ENCODE results near the gene PRR11. TPM values are rescaled to one million over a fixed set of nuclear protein-coding genes. Genes with fewer than 3 reads are reported as not detected.

PRR11 gene
- total RNA-seq, 1 experiment from 2014 or later: 86.7 TPM

DNA sequence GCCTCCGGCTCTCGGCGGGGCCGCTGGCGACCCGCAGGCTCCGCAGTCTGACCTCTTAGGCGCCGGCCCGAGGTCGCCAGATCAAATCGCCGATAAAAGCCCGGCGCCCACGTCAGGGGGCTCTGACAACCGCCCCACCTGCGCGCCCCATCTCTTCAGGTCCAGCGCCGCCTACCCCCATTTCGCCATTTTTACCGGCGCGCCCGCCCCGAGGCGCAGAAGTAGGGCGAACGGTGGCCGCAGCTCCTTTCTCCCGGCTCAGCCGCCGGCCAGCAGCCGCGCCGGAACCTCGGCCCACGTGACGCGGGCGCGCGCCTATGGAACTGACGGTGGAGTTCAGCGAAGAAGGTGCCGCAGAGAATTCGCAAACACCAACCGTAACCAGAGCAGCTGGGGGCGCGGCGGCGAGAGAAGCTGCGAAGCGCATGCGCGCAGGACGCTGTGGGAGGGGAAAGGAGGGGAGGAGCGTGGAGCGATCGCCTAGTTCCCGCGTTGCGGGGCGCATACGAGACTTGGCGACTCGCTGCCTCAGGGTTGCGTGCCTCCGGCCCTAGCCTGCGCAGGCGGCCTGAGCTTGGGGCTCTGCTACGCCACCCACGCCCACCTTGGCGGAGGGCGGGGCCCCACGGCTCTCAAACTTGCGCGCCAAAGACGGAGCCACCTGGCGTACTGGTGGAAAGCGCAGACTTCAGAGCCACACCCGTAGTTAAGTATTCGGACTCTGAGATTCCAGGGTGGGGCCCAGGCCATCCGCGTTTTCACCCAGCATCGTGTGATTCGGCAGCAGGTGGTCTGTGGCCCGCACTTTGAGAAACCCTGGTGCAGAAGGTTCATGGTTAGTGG is 48.9 kb upstream of the PRR11 start, which contains the start of gene TRIM37 (continued):
- TF ChIP-seq, protein P1, sequence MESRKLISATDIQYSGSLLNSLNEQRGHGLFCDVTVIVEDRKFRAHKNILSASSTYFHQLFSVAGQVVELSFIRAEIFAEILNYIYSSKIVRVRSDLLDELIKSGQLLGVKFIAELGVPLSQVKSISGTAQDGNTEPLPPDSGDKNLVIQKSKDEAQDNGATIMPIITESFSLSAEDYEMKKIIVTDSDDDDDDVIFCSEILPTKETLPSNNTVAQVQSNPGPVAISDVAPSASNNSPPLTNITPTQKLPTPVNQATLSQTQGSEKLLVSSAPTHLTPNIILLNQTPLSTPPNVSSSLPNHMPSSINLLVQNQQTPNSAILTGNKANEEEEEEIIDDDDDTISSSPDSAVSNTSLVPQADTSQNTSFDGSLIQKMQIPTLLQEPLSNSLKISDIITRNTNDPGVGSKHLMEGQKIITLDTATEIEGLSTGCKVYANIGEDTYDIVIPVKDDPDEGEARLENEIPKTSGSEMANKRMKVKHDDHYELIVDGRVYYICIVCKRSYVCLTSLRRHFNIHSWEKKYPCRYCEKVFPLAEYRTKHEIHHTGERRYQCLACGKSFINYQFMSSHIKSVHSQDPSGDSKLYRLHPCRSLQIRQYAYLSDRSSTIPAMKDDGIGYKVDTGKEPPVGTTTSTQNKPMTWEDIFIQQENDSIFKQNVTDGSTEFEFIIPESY (IDR thresholded peaks at IDR 0.05; ENCODE audit: extremely low read depth, insufficient replicate concordance, low read length): peak; percentile 94
- TF ChIP-seq ZNF274 (IDR thresholded peaks at IDR 0.05; ENCODE audit: low read depth, low read length): no peak
- TF ChIP-seq ELF1 (IDR thresholded peaks at IDR 0.05; ENCODE audit: borderline replicate concordance, low read depth): no peak
- TF ChIP-seq YY1 (IDR thresholded peaks at IDR 0.05; ENCODE audit: extremely low read depth, insufficient replicate concordance, low read depth, low read length): no peak
- TF ChIP-seq, protein P2, sequence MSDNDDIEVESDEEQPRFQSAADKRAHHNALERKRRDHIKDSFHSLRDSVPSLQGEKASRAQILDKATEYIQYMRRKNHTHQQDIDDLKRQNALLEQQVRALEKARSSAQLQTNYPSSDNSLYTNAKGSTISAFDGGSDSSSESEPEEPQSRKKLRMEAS (IDR thresholded peaks at IDR 0.05): peak; percentile 95
- TF ChIP-seq SRF (IDR thresholded peaks at IDR 0.05; ENCODE audit: low read depth): no peak
- TF ChIP-seq, protein P3, sequence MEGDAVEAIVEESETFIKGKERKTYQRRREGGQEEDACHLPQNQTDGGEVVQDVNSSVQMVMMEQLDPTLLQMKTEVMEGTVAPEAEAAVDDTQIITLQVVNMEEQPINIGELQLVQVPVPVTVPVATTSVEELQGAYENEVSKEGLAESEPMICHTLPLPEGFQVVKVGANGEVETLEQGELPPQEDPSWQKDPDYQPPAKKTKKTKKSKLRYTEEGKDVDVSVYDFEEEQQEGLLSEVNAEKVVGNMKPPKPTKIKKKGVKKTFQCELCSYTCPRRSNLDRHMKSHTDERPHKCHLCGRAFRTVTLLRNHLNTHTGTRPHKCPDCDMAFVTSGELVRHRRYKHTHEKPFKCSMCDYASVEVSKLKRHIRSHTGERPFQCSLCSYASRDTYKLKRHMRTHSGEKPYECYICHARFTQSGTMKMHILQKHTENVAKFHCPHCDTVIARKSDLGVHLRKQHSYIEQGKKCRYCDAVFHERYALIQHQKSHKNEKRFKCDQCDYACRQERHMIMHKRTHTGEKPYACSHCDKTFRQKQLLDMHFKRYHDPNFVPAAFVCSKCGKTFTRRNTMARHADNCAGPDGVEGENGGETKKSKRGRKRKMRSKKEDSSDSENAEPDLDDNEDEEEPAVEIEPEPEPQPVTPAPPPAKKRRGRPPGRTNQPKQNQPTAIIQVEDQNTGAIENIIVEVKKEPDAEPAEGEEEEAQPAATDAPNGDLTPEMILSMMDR (IDR thresholded peaks at IDR 0.05 in 2 of 3, conservative IDR thresholded peaks at IDR 0.05 in 1 of 3; ENCODE audit: borderline replicate concordance in 1 of 3, insufficient read depth in 1 of 3, low read depth in 2 of 3, low read length in 2 of 3): 0 out of 6 replicates have a peak, but pooled peaks of 1 of the 3 experiments have one; percentile 5
- TF ChIP-seq RAD21 (IDR thresholded peaks at IDR 0.05; ENCODE audit: low read depth): no peak
- TF ChIP-seq CEBPB (IDR thresholded peaks at IDR 0.05; ENCODE audit: low read depth): no peak
- TF ChIP-seq EZH2phosphoT487 (IDR thresholded peaks at IDR 0.05; ENCODE audit: borderline replicate concordance): no peak
- no peak for TF ChIP-seq FOSL1 (IDR thresholded peaks at IDR 0.05; ENCODE audit: low read depth)
- TF ChIP-seq POLR2AphosphoS5 (IDR thresholded peaks at IDR 0.05; ENCODE audit: low read depth, low read length): peak; percentile 79
- no peak for TF ChIP-seq TCF7L2 (IDR thresholded peaks at IDR 0.05; ENCODE audit: borderline replicate concordance, extremely low read depth, insufficient read depth, insufficient read length)
- TF ChIP-seq EGR1 (IDR thresholded peaks at IDR 0.05; ENCODE audit: low read depth): peak; percentile 99
- TF ChIP-seq CBX3 (IDR thresholded peaks at IDR 0.05; ENCODE audit: low read depth): peak; percentile 66; the same call in 1 of the 2 replicates
- peak; percentile 96; the same call in 1 of the 2 replicates for TF ChIP-seq SIN3A (IDR thresholded peaks at IDR 0.05; ENCODE audit: low read depth)
- peak; percentile 17; the same call in 1 of the 2 replicates for TF ChIP-seq ZFX (IDR thresholded peaks at IDR 0.05)
